PFSK-1 (cell line): Measurements from ENCODE around the gene CACNA1S.

ENCODE experiments used
- FOXP2 ChIP-seq: optimal IDR thresholded peaks from 2 replicates; pipeline ENCODE3; 2011; ENCODE audit warnings: borderline replicate concordance, control low read depth, inconsistent platforms; ENCODE audit not compliant: insufficient read depth; ENCODE audit errors: extremely low read length, extremely low read depth
- POLR2AphosphoS5 ChIP-seq: IDR thresholded peaks from 2 replicates; pipeline ENCODE4 v1.6.1; 2012; ENCODE audit warnings: low read depth, mild to moderate bottlenecking, control low read depth, low read length, moderate library complexity
- SIN3A ChIP-seq: IDR thresholded peaks from 2 replicates; pipeline ENCODE4 v1.6.1; 2012; ENCODE audit warnings: mild to moderate bottlenecking, low read length, moderate library complexity, borderline replicate concordance; ENCODE audit not compliant: insufficient read depth
- TAF1 ChIP-seq: IDR thresholded peaks from 2 replicates; pipeline ENCODE4 v1.6.1; 2012; ENCODE audit warnings: low read length, control low read depth, borderline replicate concordance; ENCODE audit not compliant: insufficient read depth
- TF ChIP-seq, protein P1 (sequence below), 2 experiments: IDR thresholded peaks; 2 replicates each; pipeline versions ENCODE4 v1.6.1 to v1.8.0; 2011 to 2012; ENCODE audit warnings: low read depth in 2 of 2, low read length in 2 of 2, control low read depth in 1 of 2, inconsistent platforms in 1 of 2, mild to moderate bottlenecking in 1 of 2, moderate library complexity in 1 of 2; ENCODE audit not compliant: insufficient read depth in 1 of 2

CACNA1S gene

DNA sequence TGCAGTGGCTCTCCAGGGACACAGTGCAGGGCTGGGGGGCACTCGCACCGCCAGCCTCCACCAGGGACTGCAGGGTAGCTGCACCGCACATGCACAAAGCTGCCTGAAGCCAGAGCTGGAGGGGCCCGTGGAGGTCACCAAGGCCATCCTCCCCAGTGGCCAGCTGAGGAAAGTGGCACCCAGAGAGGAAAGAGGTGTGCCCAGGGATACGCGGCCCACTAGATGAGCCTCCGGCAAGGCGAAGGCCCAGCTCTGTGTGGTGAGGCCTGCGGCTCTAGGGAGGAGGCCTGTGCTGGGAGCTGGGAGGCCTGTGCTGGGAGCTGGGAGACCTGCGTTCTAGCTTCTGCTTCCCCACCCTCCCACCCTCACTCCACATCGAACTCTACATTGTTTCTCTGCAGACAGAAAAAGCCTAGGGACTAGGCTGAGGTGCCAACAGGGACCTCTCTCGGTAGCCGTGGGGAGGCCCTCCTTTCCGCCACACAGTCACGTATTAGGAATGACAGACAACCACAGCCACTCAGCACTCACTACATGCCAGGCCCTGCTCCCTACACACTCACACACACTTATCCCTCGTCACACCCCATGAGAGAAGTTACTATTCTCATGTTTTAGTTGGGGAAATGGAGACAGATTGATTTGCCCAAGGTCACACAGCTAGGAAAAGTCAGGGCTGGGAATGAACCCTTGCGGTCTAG lies 15.7 kb upstream of the CACNA1S start:
- TF ChIP-seq POLR2AphosphoS5 (no peak), TAF1 (no peak), FOXP2 (no peak), SIN3A (no peak)
- TF ChIP-seq, protein P1, sequence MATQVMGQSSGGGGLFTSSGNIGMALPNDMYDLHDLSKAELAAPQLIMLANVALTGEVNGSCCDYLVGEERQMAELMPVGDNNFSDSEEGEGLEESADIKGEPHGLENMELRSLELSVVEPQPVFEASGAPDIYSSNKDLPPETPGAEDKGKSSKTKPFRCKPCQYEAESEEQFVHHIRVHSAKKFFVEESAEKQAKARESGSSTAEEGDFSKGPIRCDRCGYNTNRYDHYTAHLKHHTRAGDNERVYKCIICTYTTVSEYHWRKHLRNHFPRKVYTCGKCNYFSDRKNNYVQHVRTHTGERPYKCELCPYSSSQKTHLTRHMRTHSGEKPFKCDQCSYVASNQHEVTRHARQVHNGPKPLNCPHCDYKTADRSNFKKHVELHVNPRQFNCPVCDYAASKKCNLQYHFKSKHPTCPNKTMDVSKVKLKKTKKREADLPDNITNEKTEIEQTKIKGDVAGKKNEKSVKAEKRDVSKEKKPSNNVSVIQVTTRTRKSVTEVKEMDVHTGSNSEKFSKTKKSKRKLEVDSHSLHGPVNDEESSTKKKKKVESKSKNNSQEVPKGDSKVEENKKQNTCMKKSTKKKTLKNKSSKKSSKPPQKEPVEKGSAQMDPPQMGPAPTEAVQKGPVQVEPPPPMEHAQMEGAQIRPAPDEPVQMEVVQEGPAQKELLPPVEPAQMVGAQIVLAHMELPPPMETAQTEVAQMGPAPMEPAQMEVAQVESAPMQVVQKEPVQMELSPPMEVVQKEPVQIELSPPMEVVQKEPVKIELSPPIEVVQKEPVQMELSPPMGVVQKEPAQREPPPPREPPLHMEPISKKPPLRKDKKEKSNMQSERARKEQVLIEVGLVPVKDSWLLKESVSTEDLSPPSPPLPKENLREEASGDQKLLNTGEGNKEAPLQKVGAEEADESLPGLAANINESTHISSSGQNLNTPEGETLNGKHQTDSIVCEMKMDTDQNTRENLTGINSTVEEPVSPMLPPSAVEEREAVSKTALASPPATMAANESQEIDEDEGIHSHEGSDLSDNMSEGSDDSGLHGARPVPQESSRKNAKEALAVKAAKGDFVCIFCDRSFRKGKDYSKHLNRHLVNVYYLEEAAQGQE (IDR thresholded peaks at IDR 0.05; ENCODE audit: insufficient read depth in 1 of 2, low read depth in 2 of 2, low read length in 2 of 2) = no peak

DNA sequence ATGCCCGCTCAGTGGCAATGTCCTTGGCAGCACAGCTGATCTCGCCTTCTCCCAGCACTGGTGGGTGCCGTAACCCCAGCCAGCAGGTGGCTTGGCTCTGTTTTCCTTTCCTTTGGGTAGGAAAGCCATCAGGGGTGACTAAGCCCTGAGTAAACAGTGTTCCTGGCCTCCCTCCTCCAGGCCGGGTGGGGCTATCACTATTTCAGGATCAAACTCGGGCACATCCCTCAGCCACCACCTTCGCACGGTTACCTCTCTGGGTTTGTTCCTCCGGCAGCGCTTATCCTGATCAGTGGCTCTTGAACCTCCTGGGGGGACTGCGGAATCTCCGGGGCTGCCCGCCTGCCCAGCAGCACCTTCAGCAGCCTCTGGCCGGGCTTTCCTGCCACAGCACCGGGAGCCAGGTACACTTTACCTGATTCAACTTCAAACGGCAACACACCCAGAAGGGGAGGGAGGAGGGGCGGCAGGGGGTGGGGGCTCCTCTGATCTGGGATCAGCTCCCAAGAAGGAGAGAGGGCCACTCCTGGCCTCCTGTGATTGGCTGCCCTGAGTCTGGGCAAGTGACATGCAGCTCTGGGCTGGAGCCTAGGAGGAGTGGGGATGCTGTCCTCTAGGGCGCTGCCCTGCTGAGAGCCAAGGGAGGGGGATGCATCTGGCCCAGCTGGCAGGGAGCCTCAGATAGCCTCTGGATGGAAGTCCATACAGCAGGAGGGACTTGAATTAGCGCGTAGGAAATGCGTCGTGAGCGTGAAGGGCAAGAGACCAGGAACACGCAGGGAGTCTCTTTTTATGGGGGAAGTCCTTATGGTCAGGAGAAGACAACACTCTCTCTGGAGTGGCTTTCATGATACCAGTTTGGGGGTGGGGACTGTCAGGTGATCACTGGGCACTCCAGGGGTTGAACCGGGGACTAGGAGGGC lies 14.9 kb upstream of the CACNA1S start, which contains the start of gene ASCL5:
Gene ASCL5 (minus strand): TSS at position 353 of the 923 bp plus-strand sequence. CDS start 11,812 bp downstream, outside the sequence.
- TF ChIP-seq TAF1 (no peak), SIN3A (no peak), FOXP2 (no peak), POLR2AphosphoS5 (no peak)
- TF ChIP-seq, protein P1 (IDR thresholded peaks at IDR 0.05; ENCODE audit: insufficient read depth in 1 of 2, low read depth in 2 of 2, low read length in 2 of 2) = no peak

DNA sequence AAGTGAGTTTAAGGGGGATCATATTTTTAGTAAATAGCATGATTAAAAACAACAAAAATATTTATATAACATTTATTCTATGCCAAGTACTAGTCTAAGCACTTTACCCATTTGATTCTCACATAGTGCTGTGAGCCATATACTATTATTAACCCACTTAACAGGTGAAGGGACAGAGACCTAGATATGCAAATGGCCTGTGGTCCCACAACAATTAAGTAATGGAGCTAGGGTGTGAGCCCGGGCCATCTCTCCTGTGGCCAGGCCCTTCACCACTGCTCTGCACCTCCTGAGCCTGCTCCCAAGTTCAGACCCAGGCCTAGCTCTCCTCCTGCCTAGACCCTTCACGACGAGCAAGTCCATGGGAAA lies 14.2 kb upstream of the CACNA1S start:
- TF ChIP-seq SIN3A = no peak

DNA sequence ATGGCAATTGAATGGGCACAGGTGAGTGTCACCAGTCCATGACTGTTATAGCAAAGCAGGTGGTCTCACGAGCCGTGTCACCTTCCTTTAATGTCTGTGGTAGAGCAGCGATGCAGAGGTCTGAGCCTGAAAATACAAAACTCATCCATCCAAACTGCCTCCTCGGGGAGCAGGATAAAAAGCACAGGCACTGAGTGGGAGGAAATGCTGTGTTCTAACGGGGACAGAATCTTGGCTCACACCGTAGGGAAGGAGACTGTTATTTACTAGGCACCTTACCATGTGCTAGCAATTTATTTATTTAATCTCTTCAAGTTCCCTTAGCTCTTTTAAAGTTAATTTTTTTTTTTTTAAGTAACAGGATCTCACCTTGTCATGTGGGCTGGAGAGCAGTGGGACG lies 13.6 kb upstream of the CACNA1S start:
- no peak for TF ChIP-seq FOXP2
- no peak for TF ChIP-seq TAF1
- TF ChIP-seq, protein P1 (IDR thresholded peaks at IDR 0.05; ENCODE audit: insufficient read depth in 1 of 2, low read depth in 2 of 2, low read length in 2 of 2) = no peak
- TF ChIP-seq SIN3A = no peak
- no peak for TF ChIP-seq POLR2AphosphoS5

DNA sequence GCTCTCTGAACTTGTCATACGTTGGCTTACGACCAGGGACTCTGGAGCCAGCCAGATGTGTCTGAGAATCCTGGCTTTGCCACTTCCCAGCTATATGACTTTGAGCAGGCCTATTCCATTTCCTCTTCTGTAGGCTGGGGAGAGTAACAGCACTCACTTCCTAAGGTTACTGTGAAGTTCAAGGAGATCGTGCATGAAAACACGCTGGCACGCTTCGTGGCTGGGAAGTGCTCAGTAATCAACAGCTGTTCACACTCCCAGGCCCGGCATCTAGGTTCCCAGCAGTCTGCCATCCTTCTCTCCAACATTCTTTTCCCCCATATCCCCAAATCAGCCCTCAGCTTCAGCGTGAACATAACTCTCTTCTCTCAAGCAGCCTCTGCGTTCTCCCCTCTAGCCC lies 12.8 kb upstream of the CACNA1S start:
- TF ChIP-seq SIN3A = no peak
- no peak for TF ChIP-seq FOXP2
- TF ChIP-seq, protein P1 (IDR thresholded peaks at IDR 0.05; ENCODE audit: insufficient read depth in 1 of 2, low read depth in 2 of 2, low read length in 2 of 2) = no peak
- no peak for TF ChIP-seq POLR2AphosphoS5
- no peak for TF ChIP-seq TAF1
